ENCODE results near the gene MINDY4. TPM values are rescaled to one million over a fixed set of nuclear protein-coding genes. Genes with fewer than 3 reads are reported as not detected.

MINDY4 gene
- polyA plus RNA-seq, 3 donors, result 0.15 to 0.17 TPM; not detected in 1

- Histone ChIP-seq H3K9me3 (replicated peaks in 1 of 2; ENCODE audit: control insufficient read depth in 1 of 2, insufficient read depth in 1 of 2, low read length in 2 of 2) (no peaks in the 10 kb centered on the region), H3K79me2 (ENCODE audit: insufficient read depth, low read length) (no peaks in the 10 kb centered on the region), H3K4me1 (ENCODE audit: control insufficient read depth in 1 of 2, insufficient read depth in 2 of 2, low read length in 2 of 2) (no peaks in the 10 kb centered on the region), H4K20me1 (ENCODE audit: insufficient read depth, low read length) (no peaks in the 10 kb centered on the region), H3K27ac (ENCODE audit: low read depth in 1 of 2, low read length in 2 of 2) (no peak within 1 kb of the TSS), H3K9ac (ENCODE audit: insufficient read depth, low read length, poor library complexity, severe bottlenecking) (no peak within 1 kb of the TSS), H2AFZ (ENCODE audit: insufficient read depth, low read depth, low read length, poor library complexity, severe bottlenecking) (no peak within 1 kb of the TSS), H3K4me3 (replicated peaks in 1 of 3; ENCODE audit: low read depth in 2 of 3, low read length in 3 of 3) (no peak within 1 kb of the TSS), H3K4me2 (replicated peaks; ENCODE audit: extremely low read depth, low read length, poor library complexity, severe bottlenecking) (no peak within 1 kb of the TSS), H3K27me3 (ENCODE audit: control insufficient read depth in 2 of 2, insufficient read depth in 2 of 2, low read length in 2 of 2) (no peaks in the 10 kb centered on the region), H3K36me3 (replicated peaks in 1 of 2; ENCODE audit: control insufficient read depth in 1 of 2, insufficient read depth in 2 of 2, low read length in 2 of 2) (no peaks in the 10 kb centered on the region)
- Mint-ChIP-seq H3K27me3 (ENCODE audit: low read depth in 3 of 3) (peaks cover 3 to 8% (median 8%) of the 10 kb centered on the region in 3 donors), H3K4me1 (no peaks in the 10 kb centered on the region), H3K4me3 (no peak within 1 kb of the TSS), H3K36me3 (no peaks in the 10 kb centered on the region), H3K27ac (no peak within 1 kb of the TSS), H3K9me3 (peaks cover 0 to 7% (median 0%) of the 10 kb centered on the region in 7 donors)
- DNase-seq, result no peak
- WGBS (ENCODE audit: insufficient coverage), result 93% methylated on average over 6 of the region's 6 CpGs
- intact Hi-C loops (cut with micrococcal nuclease), result no loop called here
- TF ChIP-seq CTCF (IDR thresholded peaks at IDR 0.05), result no peak
Measured at GRCh38 chr7:30751696-30752273, 19.4 kb upstream of the MINDY4 start, which contains the start of gene INMT. INMT (plus strand) TSS chr7:30752135; CDS start chr7:30752151, 16 bp downstream.

DNA sequence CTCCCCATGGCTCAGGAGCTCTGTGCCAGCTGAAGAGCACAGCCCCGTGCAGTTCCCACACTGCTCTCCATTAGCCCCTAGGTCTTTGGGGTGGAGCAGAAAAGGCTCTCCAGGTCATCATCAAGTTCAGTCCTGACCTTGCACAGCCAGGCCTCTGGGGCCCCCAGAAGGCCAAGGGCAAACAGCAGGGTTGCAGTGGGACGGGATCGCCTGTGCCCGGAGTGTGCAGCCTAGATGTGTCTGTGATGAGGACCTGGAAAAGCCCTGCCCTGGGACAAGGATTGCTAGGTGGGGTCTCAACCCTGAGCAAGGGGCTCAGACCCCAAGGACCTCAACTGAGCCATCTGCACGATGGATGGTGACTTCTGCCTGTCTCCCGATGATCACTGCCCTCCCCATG is 18.7 kb upstream of the MINDY4 start:
- TF ChIP-seq CTCF (IDR thresholded peaks at IDR 0.05), result no peak
- Histone ChIP-seq H3K27me3 (ENCODE audit: control insufficient read depth in 2 of 2, insufficient read depth in 2 of 2, low read length in 2 of 2) (no peaks in the 10 kb centered on the region), H4K20me1 (ENCODE audit: insufficient read depth, low read length) (no peaks in the 10 kb centered on the region), H3K9ac (ENCODE audit: insufficient read depth, low read length, poor library complexity, severe bottlenecking) (no peak overlapping the region), H3K79me2 (ENCODE audit: insufficient read depth, low read length) (no peaks in the 10 kb centered on the region), H3K4me3 (replicated peaks in 1 of 3; ENCODE audit: low read depth in 2 of 3, low read length in 3 of 3) (no peak overlapping the region), H3K4me2 (replicated peaks; ENCODE audit: extremely low read depth, low read length, poor library complexity, severe bottlenecking) (no peak overlapping the region), H3K36me3 (replicated peaks in 1 of 2; ENCODE audit: control insufficient read depth in 1 of 2, insufficient read depth in 2 of 2, low read length in 2 of 2) (no peaks in the 10 kb centered on the region), H3K4me1 (ENCODE audit: control insufficient read depth in 1 of 2, insufficient read depth in 2 of 2, low read length in 2 of 2) (no peaks in the 10 kb centered on the region), H2AFZ (ENCODE audit: insufficient read depth, low read depth, low read length, poor library complexity, severe bottlenecking) (no peak overlapping the region), H3K27ac (ENCODE audit: low read depth in 1 of 2, low read length in 2 of 2) (no peak overlapping the region), H3K9me3 (replicated peaks in 1 of 2; ENCODE audit: control insufficient read depth in 1 of 2, insufficient read depth in 1 of 2, low read length in 2 of 2) (no peaks in the 10 kb centered on the region)
- Mint-ChIP-seq H3K27me3 (ENCODE audit: low read depth in 3 of 3) (peaks cover 7 to 8% (median 8%) of the 10 kb centered on the region in 3 donors), H3K36me3 (no peaks in the 10 kb centered on the region), H3K4me3 (no peak overlapping the region), H3K9me3 (peaks cover 0 to 7% (median 0%) of the 10 kb centered on the region in 7 donors), H3K4me1 (no peaks in the 10 kb centered on the region), H3K27ac (no peak overlapping the region)
- intact Hi-C loops (cut with micrococcal nuclease), result no loop called here
- no peak for DNase-seq
- 98% methylated on average over 5 of the region's 6 CpGs for WGBS (ENCODE audit: insufficient coverage)
